Stimulated activated CD8-positive, alpha-beta memory T cell treated with anti-CD3 and anti-CD28 coated beads, Interleukin-7, amount 100 ng/mL, for 48 hours (primary cell): ENCODE data around the gene PHF12.
A peak's percentile ranks its signal among the peaks of the same experiment; 100 is the strongest.

ENCODE experiments used
- DNase-seq, 2 donors: peaks; one replicate each; pipeline ENCODE4 v3.0.0-alpha.2; 2020; ENCODE audit warnings: low read depth in 1 of 2; ENCODE audit errors: extremely low read depth in 1 of 2

The PHF12 gene

GRCh38 chr17:28956112-28956511, 4.8 kb upstream of the PHF12 start:
- DNase-seq = no peak

- no peak for DNase-seq
Observed at GRCh38 chr17:28955408-28955807, 4.1 kb upstream of the PHF12 start.

- DNase-seq = no peak
Observed at GRCh38 chr17:28954886-28955285, 3.6 kb upstream of the PHF12 start.

GRCh38 chr17:28953444-28954118, 2.3 kb upstream of the PHF12 start:
- peak in 1 of 2 donors; percentile 25 for DNase-seq

GRCh38 chr17:28951991-28952975, 965 bp upstream of the PHF12 start:
- DNase-seq = peak; percentile 79 to 96

- DNase-seq = no peak
Observed at GRCh38 chr17:28950752-28951427, 428 bp downstream of the PHF12 start.

- peak; percentile 26 to 34 for DNase-seq
Observed at GRCh38 chr17:28950017-28950751, 1.1 kb downstream of the PHF12 start.

- peak; percentile 37 to 64 for DNase-seq
Observed at GRCh38 chr17:28949185-28950016, 1.9 kb downstream of the PHF12 start.

GRCh38 chr17:28948873-28949184, 2.5 kb downstream of the PHF12 start:
- no peak for DNase-seq

- DNase-seq = no peak
Observed at GRCh38 chr17:28948342-28948741, 3.0 kb downstream of the PHF12 start.

GRCh38 chr17:28947639-28948038, 3.7 kb downstream of the PHF12 start:
- DNase-seq = no peak

GRCh38 chr17:28946239-28946638, 5.1 kb downstream of the PHF12 start:
- DNase-seq = no peak

- no peak for DNase-seq
Observed at GRCh38 chr17:28944862-28945741, 6.2 kb downstream of the PHF12 start.

GRCh38 chr17:28944343-28944742, 7.0 kb downstream of the PHF12 start:
- DNase-seq = no peak

GRCh38 chr17:28942925-28943324, 8.4 kb downstream of the PHF12 start:
- DNase-seq = no peak

- no peak for DNase-seq
Observed at GRCh38 chr17:28941251-28941650, 10.1 kb downstream of the PHF12 start.

GRCh38 chr17:28940675-28941074, 10.6 kb downstream of the PHF12 start:
- no peak for DNase-seq

GRCh38 chr17:28940142-28940541, 11.2 kb downstream of the PHF12 start:
- no peak for DNase-seq

- no peak for DNase-seq
Observed at GRCh38 chr17:28938552-28938951, 12.8 kb downstream of the PHF12 start.
